GM04503 (cell line): ENCODE data around the gene CAMKMT.

Source experiments
- DNase-seq: peaks from one replicate; pipeline ENCODE4 v3.0.0-alpha.2; 2012; ENCODE audit warnings: low read depth

Gene CAMKMT

GRCh38 chr2:44744961-44745892 is 383.5 kb downstream of the CAMKMT start:
- DNase-seq: no peak

DNA sequence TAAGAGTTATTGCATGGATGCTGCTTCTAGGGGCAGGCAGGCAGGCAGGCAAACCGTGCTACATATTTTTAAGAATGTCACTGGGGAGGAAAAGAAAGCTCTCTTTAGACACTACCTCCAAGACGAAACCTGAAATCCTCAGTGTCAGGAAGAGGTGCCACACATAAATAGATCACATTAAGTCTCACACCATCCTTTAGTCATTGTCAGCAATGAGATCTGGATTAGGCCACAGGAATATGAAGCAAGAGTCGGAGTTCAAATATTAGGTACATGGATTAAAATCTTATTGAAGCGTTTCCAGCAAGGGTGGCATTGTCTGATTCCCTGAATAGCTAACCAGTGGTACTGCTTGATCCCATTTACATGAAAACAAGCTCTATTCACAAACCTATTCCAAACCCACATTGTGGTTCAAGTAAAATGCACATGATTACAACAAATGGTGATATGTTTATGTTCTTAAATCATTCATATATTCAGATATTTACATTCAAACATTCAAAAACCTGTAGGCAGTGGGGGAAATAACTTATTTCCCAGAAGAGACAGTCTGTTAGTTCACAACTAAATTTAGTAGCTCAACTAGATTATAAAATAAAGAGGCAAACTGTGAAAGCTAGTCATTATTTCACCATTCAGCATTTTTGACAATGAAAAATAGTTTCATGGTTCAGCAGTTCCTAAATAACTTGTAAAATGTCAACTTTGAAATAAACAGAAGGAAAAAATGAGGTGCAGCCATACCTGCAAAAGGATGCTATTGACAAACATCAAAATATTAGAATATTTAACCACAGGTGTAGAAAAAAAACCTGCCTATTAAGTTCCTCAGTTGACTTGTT is 384.4 kb downstream of the CAMKMT start:
- DNase-seq: no peak

- no peak for DNase-seq
Observed at GRCh38 chr2:44746856-44747615, 385.3 kb downstream of the CAMKMT start.

DNA sequence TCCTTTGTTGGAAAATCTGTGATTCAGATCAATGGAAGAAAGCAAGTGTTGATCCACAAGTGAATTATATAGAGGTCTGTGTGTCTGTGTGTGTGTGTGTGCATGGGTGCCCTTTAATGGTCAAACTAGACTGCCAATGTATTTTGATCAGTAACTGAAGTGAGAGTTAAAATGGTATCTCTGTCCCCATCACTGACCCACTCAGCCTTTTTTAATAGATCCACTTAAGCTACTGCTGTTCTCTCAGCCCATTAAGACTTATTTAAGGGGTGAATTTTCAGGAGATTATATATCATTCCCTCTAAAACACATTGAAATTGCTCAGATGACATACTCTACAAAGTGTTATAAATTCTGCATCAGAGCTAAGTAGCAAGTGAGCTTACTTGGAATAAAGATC is 386.0 kb downstream of the CAMKMT start:
- no peak for DNase-seq

- no peak for DNase-seq
Observed at GRCh38 chr2:44751754-44752479, 390.2 kb downstream of the CAMKMT start.

- no peak for DNase-seq
Observed at GRCh38 chr2:44752761-44753160, 391.0 kb downstream of the CAMKMT start.

DNA sequence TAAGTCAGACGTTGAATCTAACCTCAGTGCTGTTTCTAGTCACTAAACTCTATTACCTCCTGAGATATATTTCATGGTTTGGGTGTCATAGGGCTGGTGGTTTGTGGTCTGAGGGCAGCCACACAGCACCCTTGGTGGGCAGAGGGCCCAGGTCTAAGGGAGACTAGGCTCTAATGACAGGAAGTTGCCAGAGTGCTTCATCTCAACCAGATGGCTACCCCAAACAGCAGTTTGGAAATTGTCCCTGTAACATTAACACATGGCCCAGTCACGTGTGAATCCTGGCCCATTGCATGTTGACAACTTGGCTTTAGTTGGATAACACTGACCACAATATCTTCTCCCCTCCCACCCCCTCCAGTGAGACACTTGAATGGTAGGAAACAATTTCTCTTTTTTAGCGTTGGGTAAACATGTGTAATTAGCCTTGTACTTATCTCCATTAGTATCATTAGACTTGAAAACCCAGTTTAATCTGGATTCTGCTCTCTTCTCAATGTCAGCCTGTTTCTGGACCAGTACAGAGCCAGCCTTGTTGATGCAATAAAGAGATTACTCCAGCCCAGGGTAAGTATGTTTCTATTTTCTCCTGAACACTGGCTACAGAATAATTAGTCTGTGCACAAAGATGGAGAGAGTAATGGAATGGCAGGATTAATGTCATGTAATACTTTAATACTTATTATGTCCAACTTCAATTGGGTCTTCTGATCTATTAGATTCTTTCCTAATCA is 392.0 kb downstream of the CAMKMT start:
- DNase-seq: peak; percentile 34

DNA sequence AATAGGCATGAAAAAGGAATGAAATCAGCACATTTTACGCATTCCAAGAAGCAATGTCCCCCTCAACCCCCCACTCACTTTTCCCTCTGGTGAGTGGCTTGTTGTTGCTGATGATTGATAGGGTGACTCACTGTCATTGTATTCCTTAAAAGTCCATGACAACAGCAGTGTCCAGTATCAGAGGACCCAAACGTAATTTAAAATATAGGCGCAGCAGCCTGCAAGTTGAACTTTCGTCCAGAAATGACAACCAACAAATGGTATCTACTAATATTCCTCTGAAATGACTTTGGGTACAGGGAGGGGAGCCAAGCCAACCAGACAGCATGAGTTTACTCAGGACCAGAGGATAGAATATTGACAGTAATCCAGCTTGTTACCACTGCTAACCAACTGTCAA is 396.8 kb downstream of the CAMKMT start:
- DNase-seq: no peak

- DNase-seq: no peak
Observed at GRCh38 chr2:44759823-44760222, 398.1 kb downstream of the CAMKMT start.

- no peak for DNase-seq
Observed at GRCh38 chr2:44763275-44763782, 401.6 kb downstream of the CAMKMT start.

DNA sequence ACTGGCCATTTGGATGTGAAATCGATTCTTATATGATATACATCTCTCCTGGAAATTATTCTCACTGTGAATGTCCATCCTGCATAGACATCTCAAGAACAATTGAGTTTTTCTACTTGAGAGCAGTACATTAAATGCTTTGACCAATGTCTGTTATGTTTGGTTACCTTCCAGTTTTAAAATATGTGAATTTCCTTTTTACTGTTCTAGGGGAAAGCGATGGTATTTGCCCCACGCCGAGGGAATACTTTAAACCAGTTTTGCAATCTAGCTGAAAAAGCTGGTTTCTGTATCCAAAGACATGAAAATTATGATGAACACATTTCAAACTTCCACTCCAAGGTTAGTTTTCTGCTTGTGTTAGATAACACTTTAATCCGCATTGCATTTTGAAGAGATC is 404.5 kb downstream of the CAMKMT start:
- DNase-seq: no peak

DNA sequence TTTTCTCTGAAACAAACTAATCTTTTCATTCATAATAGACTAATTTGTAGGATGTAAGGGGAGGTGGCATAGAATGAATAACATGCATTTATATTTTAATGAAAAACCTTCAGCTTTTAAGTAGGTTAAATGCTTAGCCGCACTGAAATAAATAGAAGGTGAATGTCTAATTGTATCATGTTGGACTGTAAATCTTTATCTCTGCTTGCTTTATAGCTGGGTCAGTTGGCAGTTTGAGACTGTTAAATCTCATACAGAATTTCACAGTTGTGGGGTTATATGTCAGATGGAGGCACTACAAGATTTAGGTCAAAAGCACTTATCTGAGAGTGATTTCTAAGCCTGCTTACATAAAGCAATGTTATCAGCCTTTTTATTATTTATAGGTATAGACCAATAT is 405.0 kb downstream of the CAMKMT start:
- DNase-seq: no peak

GRCh38 chr2:44767691-44768090 is 405.9 kb downstream of the CAMKMT start:
- DNase-seq: no peak

- no peak for DNase-seq
Observed at GRCh38 chr2:44768438-44769236, 406.9 kb downstream of the CAMKMT start.

- no peak for DNase-seq
Observed at GRCh38 chr2:44769349-44770011, 407.7 kb downstream of the CAMKMT start.

DNA sequence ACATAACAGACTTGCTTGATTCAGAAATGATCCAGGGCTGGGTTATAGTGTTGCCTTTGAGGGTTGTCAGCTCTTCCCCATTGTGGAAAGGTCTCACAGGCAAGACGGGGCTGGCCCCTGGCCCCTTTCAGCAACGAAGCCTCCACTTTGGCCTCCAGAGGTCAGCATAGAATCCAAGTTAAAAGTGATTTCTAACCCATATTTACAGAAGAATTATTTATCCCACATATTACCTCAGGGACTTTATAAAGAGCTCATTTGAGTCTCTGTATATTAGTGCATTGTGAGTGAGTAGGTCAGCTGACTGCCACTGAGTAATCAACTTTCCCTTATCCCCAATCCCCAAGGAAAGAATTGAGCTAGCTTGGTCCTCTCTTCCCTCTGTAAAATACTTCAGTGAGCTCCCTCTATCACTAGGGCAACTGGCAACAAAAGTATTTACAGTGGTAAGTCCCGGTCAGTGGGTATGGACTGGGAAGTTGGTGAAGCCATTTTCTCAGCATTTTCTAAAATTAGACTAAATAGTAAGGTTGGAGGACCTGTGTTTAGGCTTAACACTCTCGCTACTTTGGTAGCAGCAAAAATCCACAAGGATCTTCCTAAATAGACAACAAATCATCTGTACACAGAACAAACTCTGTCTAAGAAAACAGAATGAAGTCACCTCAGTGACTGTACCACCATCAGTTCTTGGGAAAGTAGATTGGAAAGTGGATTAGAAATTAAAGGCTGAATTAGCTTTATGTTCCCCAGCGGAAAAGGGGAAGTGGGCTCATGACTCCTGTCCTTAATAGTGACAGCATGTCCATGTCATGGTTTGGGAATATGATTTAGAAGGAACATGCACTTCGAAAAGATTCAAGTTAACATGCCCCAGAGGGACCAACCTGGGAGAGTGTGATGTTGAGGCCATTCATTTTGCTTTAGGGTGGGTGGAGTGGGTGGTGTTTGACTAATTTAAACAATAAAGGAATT is 408.8 kb downstream of the CAMKMT start:
- DNase-seq: no peak

DNA sequence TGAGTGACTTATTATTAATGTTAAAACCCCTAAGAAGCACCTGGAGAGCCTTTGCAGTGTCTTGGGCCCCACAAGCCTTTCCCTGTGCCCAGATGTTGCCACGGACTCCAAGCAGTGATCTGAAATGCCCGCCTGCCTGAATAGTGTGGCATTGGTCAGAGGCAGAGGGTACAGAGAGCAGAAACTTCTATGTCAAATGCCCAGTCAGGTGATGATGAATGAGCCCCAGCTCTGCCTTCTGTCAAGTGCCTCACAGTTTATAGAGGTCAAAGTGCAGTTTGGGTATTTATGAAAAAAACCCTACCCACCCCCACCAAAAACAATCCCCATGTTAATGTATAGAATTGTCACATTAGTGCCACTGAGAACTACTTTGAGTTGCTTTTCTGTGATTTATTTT is 409.8 kb downstream of the CAMKMT start:
- DNase-seq: no peak

- no peak for DNase-seq
Observed at GRCh38 chr2:44772131-44772530, 410.4 kb downstream of the CAMKMT start.
